Measurements from ENCODE around the gene PRKG2. TPM values are rescaled to one million over a fixed set of nuclear protein-coding genes. Genes with fewer than 3 reads are reported as not detected.

Gene PRKG2
- total RNA-seq, 1 donor from 2014 or later = not detected

GRCh38 chr4:81257021-81257420 is 42.0 kb upstream of the PRKG2 start:
- Mint-ChIP-seq H3K4me1 (ENCODE audit: unreplicated experiment) (peaks cover 19% of the 10 kb centered on the region), H3K36me3 (ENCODE audit: unreplicated experiment) (no peaks in the 10 kb centered on the region), H3K27ac (ENCODE audit: unreplicated experiment) (no peak overlapping the region), H3K9me3 (ENCODE audit: unreplicated experiment) (no peaks in the 10 kb centered on the region), H3K4me3 (ENCODE audit: unreplicated experiment) (no peak overlapping the region), H3K27me3 (ENCODE audit: unreplicated experiment) (no peaks in the 10 kb centered on the region)
- no peak for DNase-seq (ENCODE audit: extremely low spot score, unreplicated experiment)
- TF ChIP-seq CTCF (IDR thresholded peaks at IDR 0.05) = no peak

- H3K27ac Mint-ChIP-seq (ENCODE audit: unreplicated experiment) = peak overlapping the region; percentile 31
- DNase-seq (ENCODE audit: extremely low spot score, unreplicated experiment) = no peak
Observed at GRCh38 chr4:81256059-81256970, 41.3 kb upstream of the PRKG2 start.

GRCh38 chr4:81255524-81255923 is 40.5 kb upstream of the PRKG2 start:
- Mint-ChIP-seq H3K4me1 (ENCODE audit: unreplicated experiment) (peaks cover 19% of the 10 kb centered on the region), H3K27me3 (ENCODE audit: unreplicated experiment) (no peaks in the 10 kb centered on the region), H3K4me3 (ENCODE audit: unreplicated experiment) (no peak overlapping the region), H3K36me3 (ENCODE audit: unreplicated experiment) (no peaks in the 10 kb centered on the region), H3K27ac (ENCODE audit: unreplicated experiment) (no peak overlapping the region), H3K9me3 (ENCODE audit: unreplicated experiment) (peaks cover 3% of the 10 kb centered on the region)
- TF ChIP-seq CTCF (IDR thresholded peaks at IDR 0.05) = no peak
- no peak for DNase-seq (ENCODE audit: extremely low spot score, unreplicated experiment)

More at GRCh38 chr4:81256059-81256970, 41.3 kb upstream of the PRKG2 start:
- no peaks in the 10 kb centered on the region for H3K27me3 Mint-ChIP-seq (ENCODE audit: unreplicated experiment)
- H3K4me3 Mint-ChIP-seq (ENCODE audit: unreplicated experiment) = no peak overlapping the region
- no peak for TF ChIP-seq CTCF (IDR thresholded peaks at IDR 0.05)
- H3K4me1 Mint-ChIP-seq (ENCODE audit: unreplicated experiment) = peaks cover 19% of the 10 kb centered on the region
- no peaks in the 10 kb centered on the region for H3K36me3 Mint-ChIP-seq (ENCODE audit: unreplicated experiment)
- H3K9me3 Mint-ChIP-seq (ENCODE audit: unreplicated experiment) = peaks cover 2% of the 10 kb centered on the region

- Mint-ChIP-seq H3K36me3 (ENCODE audit: unreplicated experiment) (no peaks in the 10 kb centered on the region), H3K27ac (ENCODE audit: unreplicated experiment) (no peak overlapping the region), H3K27me3 (ENCODE audit: unreplicated experiment) (peaks cover 10% of the 10 kb centered on the region), H3K4me3 (ENCODE audit: unreplicated experiment) (no peak overlapping the region), H3K9me3 (ENCODE audit: unreplicated experiment) (peaks cover 3% of the 10 kb centered on the region), H3K4me1 (ENCODE audit: unreplicated experiment) (peaks cover 4% of the 10 kb centered on the region)
- no peak for TF ChIP-seq CTCF (IDR thresholded peaks at IDR 0.05)
- DNase-seq (ENCODE audit: extremely low spot score, unreplicated experiment) = no peak
Observed at GRCh38 chr4:81250430-81250829, 35.4 kb upstream of the PRKG2 start.

- H3K9me3 Mint-ChIP-seq (ENCODE audit: unreplicated experiment) = no peaks in the 10 kb centered on the region
Observed at GRCh38 chr4:81245218-81246009, 30.4 kb upstream of the PRKG2 start.

More at GRCh38 chr4:81245218-81246009, 30.4 kb upstream of the PRKG2 start:
- no peak for DNase-seq (ENCODE audit: extremely low spot score, unreplicated experiment)
- no peak overlapping the region for H3K27ac Mint-ChIP-seq (ENCODE audit: unreplicated experiment)
- no peak overlapping the region for H3K4me3 Mint-ChIP-seq (ENCODE audit: unreplicated experiment)
- no peaks in the 10 kb centered on the region for H3K4me1 Mint-ChIP-seq (ENCODE audit: unreplicated experiment)
- no peak for TF ChIP-seq CTCF (IDR thresholded peaks at IDR 0.05)
- no peaks in the 10 kb centered on the region for H3K36me3 Mint-ChIP-seq (ENCODE audit: unreplicated experiment)
- peaks cover 15% of the 10 kb centered on the region for H3K27me3 Mint-ChIP-seq (ENCODE audit: unreplicated experiment)
